ENCODE data around the gene PCDHB16.
"Not testable (repeated sequence)": the region's sequence is repeated elsewhere in the genome, so short reads cannot be mapped to it uniquely, and the experiment has no call there.

The PCDHB16 gene

DNA sequence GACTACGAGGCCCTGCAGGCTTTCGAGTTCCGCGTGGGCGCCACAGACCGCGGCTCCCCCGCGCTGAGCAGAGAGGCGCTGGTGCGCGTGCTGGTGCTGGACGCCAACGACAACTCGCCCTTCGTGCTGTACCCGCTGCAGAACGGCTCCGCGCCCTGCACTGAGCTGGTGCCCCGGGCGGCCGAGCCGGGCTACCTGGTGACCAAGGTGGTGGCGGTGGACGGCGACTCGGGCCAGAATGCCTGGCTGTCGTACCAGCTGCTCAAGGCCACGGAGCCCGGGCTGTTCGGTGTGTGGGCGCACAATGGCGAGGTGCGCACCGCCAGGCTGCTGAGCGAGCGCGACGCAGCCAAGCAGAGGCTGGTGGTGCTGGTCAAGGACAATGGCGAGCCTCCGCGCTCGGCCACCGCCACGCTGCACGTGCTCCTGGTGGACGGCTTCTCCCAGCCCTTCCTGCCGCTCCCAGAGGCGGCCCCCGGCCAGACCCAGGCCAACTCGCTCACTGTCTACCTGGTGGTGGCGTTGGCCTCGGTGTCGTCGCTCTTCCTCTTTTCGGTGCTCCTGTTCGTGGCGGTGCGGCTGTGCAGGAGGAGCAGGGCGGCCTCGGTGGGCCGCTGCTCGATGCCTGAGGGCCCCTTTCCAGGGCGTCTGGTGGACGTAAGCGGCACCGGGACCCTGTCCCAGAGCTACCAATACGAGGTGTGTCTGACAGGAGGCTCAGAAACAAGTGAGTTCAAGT lies 2.1 kb downstream of the PCDHB16 start:
- DNase-seq = not testable (repeated sequence)

DNA sequence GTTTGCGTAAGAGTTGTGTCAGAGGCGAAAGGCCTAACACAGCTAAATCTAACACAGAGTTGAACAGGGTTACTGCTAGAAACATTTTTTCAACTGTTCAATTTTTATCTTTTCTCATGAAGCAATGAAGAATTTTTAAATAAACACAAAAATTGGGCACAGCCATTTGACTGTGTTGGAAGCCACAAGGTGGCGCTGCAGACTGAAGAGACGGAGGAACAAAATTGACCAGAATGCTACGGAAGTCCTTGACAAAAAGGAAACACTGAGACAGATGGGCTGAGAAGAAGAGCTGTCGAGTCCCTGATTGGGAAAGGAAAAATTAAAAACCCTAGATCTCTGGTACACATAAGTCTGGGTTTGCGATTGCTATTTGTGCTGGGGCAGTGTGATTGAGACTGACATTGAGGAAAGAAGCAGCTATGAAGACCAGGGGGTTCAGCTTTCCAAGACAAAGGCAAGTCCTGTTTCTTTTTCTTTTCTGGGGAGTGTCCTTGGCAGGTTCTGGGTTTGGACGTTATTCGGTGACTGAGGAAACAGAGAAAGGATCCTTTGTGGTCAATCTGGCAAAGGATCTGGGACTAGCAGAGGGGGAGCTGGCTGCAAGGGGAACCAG lies 4.8 kb downstream of the PCDHB16 start, which contains the start of gene PCDHB9:
Gene PCDHB9, plus strand, starts transcription at position 265 of the 616 bp plus-strand sequence. Its CDS starts 158 bp downstream, at position 423.
- DNase-seq = peak; percentile 49

DNA sequence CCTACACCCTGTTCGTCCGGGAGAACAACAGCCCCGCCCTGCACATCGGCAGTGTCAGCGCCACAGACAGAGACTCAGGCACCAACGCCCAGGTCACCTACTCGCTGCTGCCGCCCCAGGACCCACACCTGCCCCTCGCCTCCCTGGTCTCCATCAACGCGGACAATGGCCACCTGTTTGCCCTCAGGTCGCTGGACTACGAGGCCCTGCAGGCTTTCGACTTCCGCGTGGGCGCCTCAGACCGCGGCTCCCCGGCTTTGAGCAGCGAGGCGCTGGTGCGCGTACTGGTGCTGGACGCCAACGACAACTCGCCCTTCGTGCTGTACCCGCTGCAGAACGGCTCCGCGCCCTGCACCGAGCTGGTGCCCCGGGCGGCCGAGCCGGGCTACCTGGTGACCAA lies 6.5 kb downstream of the PCDHB16 start:
- not testable (repeated sequence) for DNase-seq

DNA sequence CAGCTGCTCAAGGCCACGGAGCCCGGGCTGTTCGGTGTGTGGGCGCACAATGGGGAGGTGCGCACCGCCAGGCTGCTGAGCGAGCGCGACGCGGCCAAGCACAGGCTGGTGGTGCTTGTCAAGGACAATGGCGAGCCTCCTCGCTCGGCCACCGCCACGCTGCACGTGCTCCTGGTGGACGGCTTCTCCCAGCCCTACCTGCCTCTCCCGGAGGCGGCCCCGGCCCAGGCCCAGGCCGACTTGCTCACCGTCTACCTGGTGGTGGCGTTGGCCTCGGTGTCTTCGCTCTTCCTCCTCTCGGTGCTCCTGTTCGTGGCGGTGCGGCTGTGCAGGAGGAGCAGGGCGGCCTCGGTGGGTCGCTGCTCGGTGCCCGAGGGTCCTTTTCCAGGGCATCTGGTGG lies 6.9 kb downstream of the PCDHB16 start:
- DNase-seq = not testable (repeated sequence)

DNA sequence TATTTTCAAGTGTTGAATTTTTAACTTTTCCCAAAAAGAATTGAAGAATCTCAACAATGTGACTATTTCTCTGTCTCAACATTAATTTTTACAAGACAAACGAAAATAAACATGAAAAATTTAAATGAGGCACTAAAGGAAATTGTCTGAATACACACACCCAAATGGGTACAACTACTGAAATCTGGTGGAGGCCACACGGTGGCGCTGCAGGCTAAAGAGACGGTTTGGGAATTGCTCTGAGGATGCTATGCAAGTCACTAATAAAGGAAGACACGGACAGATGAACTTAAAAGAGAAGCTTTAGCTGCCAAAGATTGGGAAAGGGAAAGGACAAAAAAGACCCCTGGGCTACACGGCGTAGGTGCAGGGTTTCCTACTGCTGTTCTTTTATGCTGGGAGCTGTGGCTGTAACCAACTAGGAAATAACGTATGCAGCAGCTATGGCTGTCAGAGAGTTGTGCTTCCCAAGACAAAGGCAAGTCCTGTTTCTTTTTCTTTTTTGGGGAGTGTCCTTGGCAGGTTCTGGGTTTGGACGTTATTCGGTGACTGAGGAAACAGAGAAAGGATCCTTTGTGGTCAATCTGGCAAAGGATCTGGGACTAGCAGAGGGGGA lies 10.0 kb downstream of the PCDHB16 start, which contains the start of gene PCDHB10:
Gene PCDHB10, plus strand, starts transcription at position 244 of the 616 bp plus-strand sequence. Its CDS starts 200 bp downstream, at position 444.
- no peak for DNase-seq

DNA sequence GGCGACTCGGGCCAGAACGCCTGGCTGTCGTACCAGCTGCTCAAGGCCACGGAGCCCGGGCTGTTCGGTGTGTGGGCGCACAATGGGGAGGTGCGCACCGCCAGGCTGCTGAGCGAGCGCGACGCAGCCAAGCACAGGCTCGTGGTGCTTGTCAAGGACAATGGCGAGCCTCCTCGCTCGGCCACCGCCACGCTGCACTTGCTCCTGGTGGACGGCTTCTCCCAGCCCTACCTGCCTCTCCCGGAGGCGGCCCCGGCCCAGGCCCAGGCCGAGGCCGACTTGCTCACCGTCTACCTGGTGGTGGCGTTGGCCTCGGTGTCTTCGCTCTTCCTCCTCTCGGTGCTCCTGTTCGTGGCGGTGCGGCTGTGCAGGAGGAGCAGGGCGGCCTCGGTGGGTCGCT lies 12.1 kb downstream of the PCDHB16 start:
- DNase-seq = not testable (repeated sequence)

DNA sequence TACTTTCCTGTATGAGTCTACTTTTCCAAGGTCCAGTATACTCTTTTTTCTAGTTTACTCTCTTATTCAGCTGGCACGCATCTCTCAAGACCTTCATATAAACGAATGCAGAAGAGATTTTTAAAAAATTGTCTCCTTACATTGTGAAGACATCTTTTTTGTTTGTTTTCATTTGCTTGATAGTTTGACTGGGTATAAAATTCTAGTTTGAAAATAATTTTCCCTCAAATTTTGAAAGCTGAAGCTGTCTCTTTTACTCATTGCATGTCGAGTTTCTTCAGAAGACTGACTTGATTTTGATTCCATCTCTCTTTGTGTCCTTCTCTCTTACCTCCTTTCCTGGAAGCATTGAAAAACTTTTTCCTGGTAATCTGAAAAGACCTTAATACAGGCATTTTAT lies 14.2 kb downstream of the PCDHB16 start:
- DNase-seq = no peak

DNA sequence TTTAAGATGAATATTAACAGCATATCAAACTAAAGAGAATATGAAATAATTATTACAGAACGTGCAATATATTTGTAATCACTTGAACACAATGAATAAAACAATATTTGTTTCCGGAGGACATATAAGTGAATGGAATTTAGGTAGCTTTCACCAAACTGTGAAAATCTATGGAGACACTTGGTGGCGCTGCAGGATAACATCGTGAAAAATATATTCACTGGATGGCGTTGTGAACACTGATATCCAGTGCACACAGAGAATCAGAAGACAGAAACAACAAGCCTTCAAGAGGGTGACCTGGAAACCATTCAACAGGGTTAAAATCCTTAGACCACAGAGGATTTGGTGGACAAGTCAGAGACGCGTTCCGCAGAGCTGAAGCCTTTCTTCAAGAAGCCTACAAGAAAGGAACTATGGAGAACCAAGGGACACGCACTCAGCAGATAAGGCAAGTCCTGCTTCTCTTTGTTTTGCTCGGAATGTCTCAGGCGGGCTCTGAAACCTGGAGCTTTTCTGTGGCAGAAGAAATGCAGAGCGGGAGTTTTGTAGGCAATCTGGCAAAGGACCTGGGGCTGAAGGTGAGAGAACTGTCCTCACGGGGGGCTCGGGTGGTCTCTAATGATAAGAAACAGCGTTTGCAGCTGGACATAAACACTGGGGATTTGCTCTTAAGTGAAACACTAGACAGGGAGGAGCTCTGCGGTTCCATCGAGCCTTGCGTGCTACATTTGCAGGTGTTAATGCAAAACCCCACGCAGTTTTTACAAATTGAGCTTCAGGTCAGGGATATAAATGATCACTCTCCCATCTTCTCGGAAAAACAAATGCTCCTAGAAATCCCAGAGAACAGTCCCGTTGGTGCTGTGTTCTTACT lies 17.4 kb downstream of the PCDHB16 start, which contains the start of gene PCDHB11:
Gene PCDHB11, plus strand, starts transcription at position 269 of the 877 bp plus-strand sequence. Its CDS starts 148 bp downstream, at position 417.
- peak; percentile 42 for DNase-seq

DNA sequence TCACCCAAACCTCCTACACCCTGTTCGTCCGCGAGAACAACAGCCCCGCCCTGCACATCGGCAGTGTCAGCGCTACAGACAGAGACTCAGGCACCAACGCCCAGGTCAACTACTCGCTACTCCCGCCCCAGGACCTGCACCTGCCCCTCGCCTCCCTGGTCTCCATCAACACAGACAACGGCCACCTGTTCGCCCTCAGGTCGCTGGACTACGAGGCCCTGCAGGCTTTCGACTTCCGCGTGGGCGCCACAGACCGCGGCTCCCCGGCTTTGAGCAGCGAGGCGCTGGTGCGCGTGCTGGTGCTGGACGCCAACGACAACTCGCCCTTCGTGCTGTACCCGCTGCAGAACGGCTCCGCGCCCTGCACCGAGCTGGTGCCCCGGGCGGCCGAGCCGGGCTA lies 18.9 kb downstream of the PCDHB16 start:
- not testable (repeated sequence) for DNase-seq

DNA sequence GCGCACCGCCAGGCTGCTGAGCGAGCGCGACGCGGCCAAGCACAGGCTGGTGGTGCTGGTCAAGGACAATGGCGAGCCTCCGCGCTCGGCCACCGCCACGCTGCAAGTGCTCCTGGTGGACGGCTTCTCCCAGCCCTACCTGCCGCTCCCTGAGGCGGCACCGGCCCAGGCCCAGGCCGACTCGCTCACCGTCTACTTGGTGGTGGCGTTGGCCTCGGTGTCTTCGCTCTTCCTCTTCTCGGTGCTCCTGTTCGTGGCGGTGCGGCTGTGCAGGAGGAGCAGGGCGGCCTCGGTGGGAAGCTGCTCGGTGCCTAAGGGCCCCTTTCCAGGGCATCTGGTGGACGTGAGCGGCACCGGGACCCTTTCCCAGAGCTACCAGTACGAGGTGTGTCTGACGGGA lies 19.5 kb downstream of the PCDHB16 start:
- not testable (repeated sequence) for DNase-seq

DNA sequence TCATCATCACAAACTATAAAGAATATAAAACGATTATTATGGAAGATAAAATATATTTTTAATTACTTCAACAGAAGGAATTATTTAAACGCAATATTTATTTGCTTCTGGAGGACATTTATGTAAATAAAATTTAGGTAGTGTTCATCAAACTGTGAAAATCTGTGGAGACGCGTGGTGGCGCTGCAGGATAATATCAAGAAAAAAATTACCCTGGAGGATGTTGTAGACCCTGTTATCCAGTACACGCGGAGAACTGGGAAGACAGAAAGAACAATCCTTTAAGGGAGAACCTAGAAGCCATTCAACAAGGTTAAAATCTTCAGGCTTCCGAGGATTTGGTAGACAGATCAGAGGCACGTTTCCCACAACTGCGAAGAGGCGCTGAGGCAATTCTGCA lies 26.3 kb downstream of the PCDHB16 start, which contains the start of gene PCDHB12:
Gene PCDHB12, plus strand, starts transcription at position 242 of the 400 bp plus-strand sequence. CDS start 189 bp downstream, outside the sequence.
- DNase-seq = no peak

DNA sequence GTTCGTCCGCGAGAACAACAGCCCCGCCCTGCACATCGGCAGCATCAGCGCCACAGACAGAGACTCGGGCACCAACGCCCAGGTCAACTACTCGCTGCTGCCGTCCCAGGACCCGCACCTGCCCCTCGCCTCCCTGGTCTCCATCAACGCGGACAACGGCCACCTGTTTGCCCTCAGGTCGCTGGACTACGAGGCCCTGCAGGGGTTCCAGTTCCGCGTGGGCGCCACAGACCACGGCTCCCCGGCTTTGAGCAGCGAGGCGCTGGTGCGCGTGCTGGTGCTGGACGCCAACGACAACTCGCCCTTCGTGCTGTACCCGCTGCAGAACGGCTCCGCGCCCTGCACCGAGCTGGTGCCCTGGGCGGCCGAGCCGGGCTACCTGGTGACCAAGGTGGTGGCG lies 28.1 kb downstream of the PCDHB16 start:
- not testable (repeated sequence) for DNase-seq

DNA sequence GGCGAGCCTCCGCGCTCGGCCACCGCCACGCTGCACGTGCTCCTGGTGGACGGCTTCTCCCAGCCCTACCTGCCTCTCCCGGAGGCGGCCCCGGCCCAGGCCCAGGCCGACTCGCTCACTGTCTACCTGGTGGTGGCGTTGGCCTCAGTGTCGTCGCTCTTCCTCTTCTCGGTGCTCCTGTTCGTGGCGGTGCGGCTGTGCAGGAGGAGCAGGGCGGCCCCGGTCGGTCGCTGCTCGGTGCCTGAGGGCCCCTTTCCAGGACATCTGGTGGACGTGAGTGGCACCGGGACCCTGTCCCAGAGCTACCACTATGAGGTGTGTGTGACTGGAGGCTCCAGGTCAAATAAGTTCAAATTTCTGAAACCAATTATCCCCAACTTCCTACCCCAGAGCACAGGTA lies 28.7 kb downstream of the PCDHB16 start:
- DNase-seq = not testable (repeated sequence)

DNA sequence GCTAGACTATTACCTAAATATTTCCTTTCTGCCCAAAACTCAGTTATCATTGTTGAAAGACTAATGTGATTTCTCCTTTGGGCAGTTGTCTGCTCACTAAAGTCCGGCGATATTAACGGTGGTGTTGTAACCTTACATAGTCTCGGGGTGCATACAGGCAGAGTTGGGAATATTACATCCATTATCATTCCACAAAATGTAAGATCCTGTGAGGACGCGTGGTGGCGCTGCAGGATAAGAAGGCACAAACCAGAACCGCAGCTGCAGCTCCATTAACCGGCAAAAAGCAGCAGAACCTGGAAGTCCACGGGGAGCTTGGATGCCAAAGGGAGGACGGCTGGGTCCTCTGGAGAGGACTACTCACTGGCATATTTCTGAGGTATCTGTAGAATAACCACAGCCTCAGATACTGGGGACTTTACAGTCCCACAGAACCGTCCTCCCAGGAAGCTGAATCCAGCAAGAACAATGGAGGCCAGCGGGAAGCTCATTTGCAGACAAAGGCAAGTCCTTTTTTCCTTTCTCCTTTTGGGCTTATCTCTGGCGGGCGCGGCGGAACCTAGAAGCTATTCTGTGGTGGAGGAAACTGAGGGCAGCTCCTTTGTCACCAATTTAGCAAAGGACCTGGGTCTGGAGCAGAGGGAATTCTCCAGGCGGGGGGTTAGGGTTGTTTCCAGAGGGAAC lies 31.6 kb downstream of the PCDHB16 start, which contains the start of gene PCDHB13:
Gene PCDHB13, plus strand, starts transcription at position 264 of the 684 bp plus-strand sequence. Its CDS starts 205 bp downstream, at position 469.
- DNase-seq = not testable (repeated sequence)

DNA sequence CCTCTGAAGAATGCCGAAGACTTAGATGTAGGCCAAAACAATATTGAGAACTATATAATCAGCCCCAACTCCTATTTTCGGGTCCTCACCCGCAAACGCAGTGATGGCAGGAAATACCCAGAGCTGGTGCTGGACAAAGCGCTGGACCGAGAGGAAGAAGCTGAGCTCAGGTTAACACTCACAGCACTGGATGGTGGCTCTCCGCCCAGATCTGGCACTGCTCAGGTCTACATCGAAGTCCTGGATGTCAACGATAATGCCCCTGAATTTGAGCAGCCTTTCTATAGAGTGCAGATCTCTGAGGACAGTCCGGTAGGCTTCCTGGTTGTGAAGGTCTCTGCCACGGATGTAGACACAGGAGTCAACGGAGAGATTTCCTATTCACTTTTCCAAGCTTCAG lies 32.4 kb downstream of the PCDHB16 start:
- DNase-seq = not testable (repeated sequence)

DNA sequence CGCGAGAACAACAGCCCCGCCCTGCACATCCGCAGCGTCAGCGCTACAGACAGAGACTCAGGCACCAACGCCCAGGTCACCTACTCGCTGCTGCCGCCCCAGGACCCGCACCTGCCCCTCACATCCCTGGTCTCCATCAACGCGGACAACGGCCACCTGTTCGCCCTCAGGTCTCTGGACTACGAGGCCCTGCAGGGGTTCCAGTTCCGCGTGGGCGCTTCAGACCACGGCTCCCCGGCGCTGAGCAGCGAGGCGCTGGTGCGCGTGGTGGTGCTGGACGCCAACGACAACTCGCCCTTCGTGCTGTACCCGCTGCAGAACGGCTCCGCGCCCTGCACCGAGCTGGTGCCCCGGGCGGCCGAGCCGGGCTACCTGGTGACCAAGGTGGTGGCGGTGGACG lies 33.3 kb downstream of the PCDHB16 start:
- DNase-seq = not testable (repeated sequence)

DNA sequence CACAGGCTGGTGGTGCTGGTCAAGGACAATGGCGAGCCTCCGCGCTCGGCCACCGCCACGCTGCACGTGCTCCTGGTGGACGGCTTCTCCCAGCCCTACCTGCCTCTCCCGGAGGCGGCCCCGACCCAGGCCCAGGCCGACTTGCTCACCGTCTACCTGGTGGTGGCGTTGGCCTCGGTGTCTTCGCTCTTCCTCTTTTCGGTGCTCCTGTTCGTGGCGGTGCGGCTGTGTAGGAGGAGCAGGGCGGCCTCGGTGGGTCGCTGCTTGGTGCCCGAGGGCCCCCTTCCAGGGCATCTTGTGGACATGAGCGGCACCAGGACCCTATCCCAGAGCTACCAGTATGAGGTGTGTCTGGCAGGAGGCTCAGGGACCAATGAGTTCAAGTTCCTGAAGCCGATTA lies 33.8 kb downstream of the PCDHB16 start:
- not testable (repeated sequence) for DNase-seq

DNA sequence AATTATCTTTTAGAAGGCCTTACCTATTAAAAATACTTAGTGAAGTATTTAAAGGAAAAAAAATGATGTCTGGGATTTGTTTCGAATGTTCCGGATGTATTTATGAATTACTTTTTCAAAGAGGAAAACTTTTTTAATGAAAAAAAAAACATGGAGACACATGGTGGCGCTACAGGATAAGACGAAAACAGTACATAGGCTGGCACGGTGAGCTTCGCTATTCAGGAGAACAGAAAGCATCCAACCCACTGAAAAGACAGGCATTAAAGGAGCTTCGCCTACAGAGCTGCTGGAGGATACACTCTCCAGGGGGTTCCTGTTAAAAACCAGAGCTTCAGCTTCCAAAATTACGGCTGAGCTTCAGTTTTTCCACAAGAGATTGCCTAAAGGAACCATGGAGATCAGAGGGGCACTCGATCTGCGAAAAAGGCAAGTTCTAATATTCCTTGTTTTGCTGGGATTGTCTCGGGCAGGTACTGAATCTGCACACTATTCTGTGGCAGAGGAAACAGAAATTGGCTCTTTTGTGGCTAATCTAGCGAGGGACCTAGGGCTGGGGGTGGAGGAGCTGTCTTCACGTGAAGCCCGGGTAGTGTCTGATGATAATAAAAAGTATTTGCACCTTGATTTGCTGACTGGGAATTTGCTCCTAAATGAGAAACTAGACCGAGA lies 41.1 kb downstream of the PCDHB16 start, which contains the start of gene PCDHB14:
Gene PCDHB14, plus strand, starts transcription at position 232 of the 672 bp plus-strand sequence. Its CDS starts 163 bp downstream, at position 395.
- DNase-seq = peak; percentile 60

DNA sequence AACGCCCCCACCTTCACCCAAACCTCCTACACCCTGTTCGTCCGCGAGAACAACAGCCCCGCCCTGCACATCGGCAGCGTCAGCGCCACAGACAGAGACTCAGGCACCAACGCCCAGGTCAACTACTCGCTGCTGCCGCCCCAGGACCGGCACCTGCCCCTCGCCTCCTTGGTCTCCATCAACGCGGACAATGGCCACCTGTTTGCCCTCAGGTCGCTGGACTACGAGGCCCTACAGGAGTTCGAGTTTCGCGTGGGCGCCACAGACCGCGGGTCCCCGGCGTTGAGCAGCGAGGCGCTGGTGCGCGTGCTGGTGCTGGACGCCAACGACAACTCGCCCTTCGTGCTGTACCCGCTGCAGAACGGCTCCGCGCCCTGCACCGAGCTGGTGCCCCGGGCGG lies 42.7 kb downstream of the PCDHB16 start:
- not testable (repeated sequence) for DNase-seq

DNA sequence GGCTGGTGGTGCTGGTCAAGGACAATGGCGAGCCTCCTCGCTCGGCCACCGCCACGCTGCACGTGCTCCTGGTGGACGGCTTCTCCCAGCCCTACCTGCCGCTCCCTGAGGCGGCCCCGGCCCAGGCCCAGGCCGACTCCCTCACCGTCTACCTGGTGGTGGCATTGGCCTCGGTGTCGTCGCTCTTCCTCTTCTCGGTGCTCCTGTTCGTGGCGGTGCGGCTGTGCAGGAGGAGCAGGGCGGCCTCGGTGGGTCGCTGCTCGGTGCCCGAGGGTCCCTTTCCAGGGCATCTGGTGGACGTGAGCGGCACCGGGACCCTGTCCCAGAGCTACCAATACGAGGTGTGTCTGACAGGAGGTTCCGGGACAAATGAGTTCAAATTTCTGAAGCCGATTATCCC lies 43.2 kb downstream of the PCDHB16 start:
- not testable (repeated sequence) for DNase-seq

All from NCI-H2227 treated with DMSO at 0.1 percent for 48 hours (cell line).